GM23338 (cell line): Measurements from ENCODE around the gene RNF2.

Experiments used
- CTCF ChIP-seq, 2 experiments: fragments of 200-600 bp in 1 of 2; sonication (generic) in 1 of 2; conservative IDR thresholded peaks; 2 replicates each; pipeline versions ENCODE4 v1.5.1 to v1.6.1; 2016 to 2017; ENCODE audit warnings: antibody characterized with exemption in 2 of 2, low read depth in 2 of 2, mild to moderate bottlenecking in 2 of 2, moderate library complexity in 1 of 2
- ETS1 ChIP-seq: IDR thresholded peaks from 2 replicates; pipeline ENCODE4 v1.6.1; 2016; ENCODE audit warnings: antibody characterized with exemption
- EZH2 ChIP-seq: fragments of 200-600 bp; sonication (generic); IDR thresholded peaks from one replicate; pipeline ENCODE4 v1.8.0; 2017; ENCODE audit warnings: antibody characterized with exemption, mild to moderate bottlenecking, low read depth; ENCODE audit not compliant: unreplicated experiment
- EZH2phosphoT487 ChIP-seq: fragments of 200-600 bp; sonication (generic); IDR thresholded peaks from one replicate; pipeline ENCODE4 v1.8.1; 2018; ENCODE audit warnings: antibody characterized with exemption; ENCODE audit not compliant: unreplicated experiment
- JUNB ChIP-seq: IDR thresholded peaks from one replicate; pipeline ENCODE4 v1.6.1; 2016; ENCODE audit warnings: antibody characterized with exemption; ENCODE audit not compliant: unreplicated experiment
- POLR2AphosphoS5 ChIP-seq: IDR thresholded peaks from 2 replicates; pipeline ENCODE4 v1.6.1; 2016; ENCODE audit warnings: antibody characterized with exemption, low read depth
- REST ChIP-seq: IDR thresholded peaks from one replicate; pipeline ENCODE4 v1.6.1; 2018; ENCODE audit warnings: antibody characterized with exemption; ENCODE audit not compliant: unreplicated experiment
- ZNF114 ChIP-seq: fragments of 250-450 bp; sonication (Bioruptor Pico); IDR thresholded peaks from 2 replicates; pipeline ENCODE4 v1.5.0; 2020; ENCODE audit warnings: mild to moderate bottlenecking, moderate library complexity

DNA sequence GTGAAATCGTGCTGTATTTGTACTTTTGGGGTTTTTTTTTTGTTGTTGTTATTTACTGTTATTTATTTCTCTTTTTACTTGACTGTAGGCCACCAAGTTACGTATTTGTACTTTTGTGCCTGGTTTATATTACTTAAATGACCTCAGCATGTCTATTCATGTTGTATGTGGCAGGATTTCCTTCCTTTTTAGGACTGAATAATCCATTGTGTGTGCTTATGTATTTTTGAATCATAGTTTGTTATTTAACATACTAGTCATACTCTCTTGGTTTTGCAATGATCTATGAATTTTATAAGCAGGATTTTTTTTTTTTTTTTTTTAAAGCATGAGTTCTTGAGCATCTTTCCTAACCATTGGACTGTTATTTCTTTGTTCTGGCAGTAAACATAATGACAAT is 51.2 kb downstream of the RNF2 start:
- TF ChIP-seq CTCF (conservative IDR thresholded peaks at IDR 0.05; ENCODE audit: low read depth in 2 of 2), result no peak
- no peak for TF ChIP-seq JUNB
- TF ChIP-seq EZH2phosphoT487, result no peak
- no peak for TF ChIP-seq EZH2
- no peak for TF ChIP-seq POLR2AphosphoS5
- TF ChIP-seq REST, result no peak
- TF ChIP-seq ETS1, result no peak
- TF ChIP-seq ZNF114 (CRISPR knock-in tag), result no peak
